GM23338 (cell line): Measurements from ENCODE around the gene PRDM2. TPM values are rescaled to one million over a fixed set of nuclear protein-coding genes. Genes with fewer than 3 reads are reported as not detected.

Experiments used
- ATAC-seq: fragments of 200-7000 bp; cut with Tn5 transposase; 3 replicates; pipeline ENCODE4 v1.9.1; 2020
- DNase-seq: peaks from one replicate; pipeline ENCODE4 v3.0.0-alpha.2; 2015; ENCODE audit warnings: low spot score
- H2AFZ ChIP-seq: fragments of 200-600 bp; sonication (generic); 2 replicates; pipeline ENCODE4 v1.8.0; 2016; ENCODE audit warnings: antibody characterized with exemption, mild to moderate bottlenecking, moderate library complexity
- H3F3A ChIP-seq: fragments of 200-600 bp; sonication (generic); replicated peaks from 2 replicates; pipeline ENCODE4 v1.8.0; 2017; ENCODE audit warnings: antibody characterized with exemption, mixed run types, low read depth
- H3K27ac ChIP-seq: fragments of 200-600 bp; sonication (generic); 2 replicates; pipeline ENCODE4 v1.6.1; 2016; ENCODE audit warnings: low read depth
- H3K27me3 ChIP-seq: fragments of 200-600 bp; sonication (generic); 2 replicates; pipeline ENCODE4 v1.8.0; 2016; ENCODE audit warnings: mild to moderate bottlenecking, mixed run types, moderate library complexity; ENCODE audit not compliant: insufficient read depth
- H3K36me3 ChIP-seq: fragments of 200-600 bp; sonication (generic); 2 replicates; pipeline ENCODE4 v1.8.0; 2016; ENCODE audit warnings: mild to moderate bottlenecking; ENCODE audit not compliant: insufficient read depth
- H3K4me1 ChIP-seq: fragments of 200-600 bp; sonication (generic); 2 replicates; pipeline ENCODE4 v1.8.0; 2016; ENCODE audit warnings: mild to moderate bottlenecking, moderate library complexity; ENCODE audit not compliant: insufficient read depth
- H3K4me2 ChIP-seq: fragments of 200-600 bp; sonication (generic); 2 replicates; pipeline ENCODE4 v1.7.1; 2017; ENCODE audit warnings: mixed run types
- H3K4me3 ChIP-seq: fragments of 200-600 bp; sonication (generic); 2 replicates; pipeline ENCODE4 v1.6.1; 2016; ENCODE audit warnings: mixed run types
- H3K79me2 ChIP-seq: fragments of 200-600 bp; sonication (generic); replicated peaks from 2 replicates; pipeline ENCODE4 v1.8.0; 2017; ENCODE audit warnings: mild to moderate bottlenecking; ENCODE audit not compliant: insufficient read depth
- H3K9me2 ChIP-seq: fragments of 200-600 bp; sonication (generic); 2 replicates; pipeline ENCODE4 v1.8.0; 2017; ENCODE audit not compliant: insufficient read depth
- H4K20me1 ChIP-seq: fragments of 200-600 bp; sonication (generic); replicated peaks from 2 replicates; pipeline ENCODE4 v1.8.0; 2017; ENCODE audit warnings: mild to moderate bottlenecking; ENCODE audit not compliant: insufficient read depth
- H3K27ac Mint-ChIP-seq: 2 replicates; pipeline ENCODE4 v1.8.0; 2020; ENCODE audit warnings: inconsistent platforms, mild to moderate bottlenecking, moderate library complexity, mixed read lengths
- H3K27me3 Mint-ChIP-seq: 3 replicates; pipeline ENCODE4 v1.8.0; 2022; ENCODE audit warnings: low read depth, mild to moderate bottlenecking, moderate library complexity, mixed read lengths, inconsistent platforms; ENCODE audit not compliant: insufficient read depth, poor library complexity
- H3K36me3 Mint-ChIP-seq: 3 replicates; pipeline ENCODE4 v1.8.0; 2021; ENCODE audit warnings: low read depth, mild to moderate bottlenecking, inconsistent platforms, moderate library complexity, mixed read lengths
- H3K4me1 Mint-ChIP-seq: 3 replicates; pipeline ENCODE4 v1.8.0; 2020; ENCODE audit warnings: mild to moderate bottlenecking, inconsistent platforms, mixed read lengths
- H3K4me3 Mint-ChIP-seq: 3 replicates; pipeline ENCODE4 v1.8.0; 2021; ENCODE audit warnings: moderate library complexity, mild to moderate bottlenecking, inconsistent platforms, mixed read lengths
- H3K9me3 Mint-ChIP-seq: 3 replicates; pipeline ENCODE4 v1.8.0; 2020; ENCODE audit warnings: moderate library complexity, mild to moderate bottlenecking, inconsistent platforms, mixed read lengths
- CTCF ChIP-seq, 2 experiments: fragments of 200-600 bp in 1 of 2; sonication (generic) in 1 of 2; conservative IDR thresholded peaks; 2 replicates each; pipeline versions ENCODE4 v1.5.1 to v1.6.1; 2016 to 2017; ENCODE audit warnings: antibody characterized with exemption in 2 of 2, low read depth in 2 of 2, mild to moderate bottlenecking in 2 of 2, moderate library complexity in 1 of 2
- ETS1 ChIP-seq: IDR thresholded peaks from 2 replicates; pipeline ENCODE4 v1.6.1; 2016; ENCODE audit warnings: antibody characterized with exemption
- EZH2 ChIP-seq: fragments of 200-600 bp; sonication (generic); IDR thresholded peaks from one replicate; pipeline ENCODE4 v1.8.0; 2017; ENCODE audit warnings: antibody characterized with exemption, mild to moderate bottlenecking, low read depth; ENCODE audit not compliant: unreplicated experiment
- JUNB ChIP-seq: IDR thresholded peaks from one replicate; pipeline ENCODE4 v1.6.1; 2016; ENCODE audit warnings: antibody characterized with exemption; ENCODE audit not compliant: unreplicated experiment
- NANOG ChIP-seq: IDR thresholded peaks from 2 replicates; pipeline ENCODE4 v1.6.1; 2016; ENCODE audit warnings: antibody characterized with exemption, borderline replicate concordance
- POLR2AphosphoS5 ChIP-seq: IDR thresholded peaks from 2 replicates; pipeline ENCODE4 v1.6.1; 2016; ENCODE audit warnings: antibody characterized with exemption, low read depth
- STAT1 ChIP-seq: IDR thresholded peaks from one replicate; pipeline ENCODE4 v1.6.1; 2016; ENCODE audit warnings: antibody characterized with exemption; ENCODE audit not compliant: unreplicated experiment
- ZNF331 ChIP-seq: fragments of 250-450 bp; sonication (Bioruptor Pico); IDR thresholded peaks from 2 replicates; pipeline ENCODE4 v1.5.0; 2020; ENCODE audit warnings: low read depth, mild to moderate bottlenecking, moderate library complexity
- polyA plus RNA-seq: library from polyadenylated mRNA; unstranded; fragments of >200 nt; fragmentation: Nextera tagmentation; extraction: Ambion mirVana; gene quantifications from 2 replicates; pipeline ENCODE4 v1.2.1, GENCODE V29; 2016
- total RNA-seq: library from RNA; depleted of rRNA; stranded (reverse); fragments of >200 nt; shearing (Covaris generic); gene quantifications from 2 replicates; pipeline ENCODE4 v1.2.3, GENCODE V29; 2014

Gene PRDM2
- total and polyA plus RNA-seq, 2 experiments from 2014 or later: 11.6 to 28.3 TPM

- Mint-ChIP-seq H3K27ac (no peak overlapping the region), H3K9me3 (no peaks in the 10 kb centered on the region), H3K36me3 (no peaks in the 10 kb centered on the region), H3K4me3 (no peak overlapping the region), H3K4me1 (no peaks in the 10 kb centered on the region), H3K27me3 (peaks cover 3% of the 10 kb centered on the region)
- peaks cover 17% of the 10 kb centered on the region for H4K20me1 ChIP-seq
- H3K27me3 ChIP-seq: no peaks in the 10 kb centered on the region
- H3K27ac ChIP-seq: no peak overlapping the region
- no peak for TF ChIP-seq NANOG
- TF ChIP-seq ETS1: no peak
- no peak for TF ChIP-seq ZNF331 (CRISPR knock-in tag)
- TF ChIP-seq EZH2: no peak
- no peak for TF ChIP-seq CTCF (conservative IDR thresholded peaks at IDR 0.05; ENCODE audit: low read depth in 2 of 2)
- ATAC-seq (no peak), DNase-seq (no peak)
- H3K4me3 ChIP-seq: no peak overlapping the region
- H3K4me2 ChIP-seq: no peak overlapping the region
- H3K36me3 ChIP-seq: no peaks in the 10 kb centered on the region
- H2AFZ ChIP-seq: no peak overlapping the region
- H3K4me1 ChIP-seq: no peaks in the 10 kb centered on the region
- no peaks in the 10 kb centered on the region for H3F3A ChIP-seq
- no peaks in the 10 kb centered on the region for H3K79me2 ChIP-seq
- no peaks in the 10 kb centered on the region for H3K9me2 ChIP-seq
Observed at GRCh38 chr1:13733711-13734110, 33.7 kb downstream of the PRDM2 start.

GRCh38 chr1:13735168-13735930 is 35.4 kb downstream of the PRDM2 start:
- Histone ChIP-seq H3K4me3 (no peak overlapping the region), H3F3A (no peaks in the 10 kb centered on the region), H3K9me2 (no peaks in the 10 kb centered on the region), H3K36me3 (no peaks in the 10 kb centered on the region), H2AFZ (no peak overlapping the region), H4K20me1 (peaks cover 5% of the 10 kb centered on the region; the same call in 1 of the 2 replicates), H3K27me3 (no peaks in the 10 kb centered on the region), H3K4me1 (no peaks in the 10 kb centered on the region), H3K27ac (no peak overlapping the region), H3K79me2 (no peaks in the 10 kb centered on the region), H3K4me2 (no peak overlapping the region)
- TF ChIP-seq NANOG: no peak
- TF ChIP-seq POLR2AphosphoS5: no peak
- TF ChIP-seq STAT1: no peak
- no peak for TF ChIP-seq JUNB
- Mint-ChIP-seq H3K27me3 (peaks cover 3% of the 10 kb centered on the region), H3K36me3 (no peaks in the 10 kb centered on the region), H3K4me3 (no peak overlapping the region), H3K4me1 (no peaks in the 10 kb centered on the region), H3K9me3 (no peaks in the 10 kb centered on the region), H3K27ac (no peak overlapping the region)
- no peak for ATAC-seq
- DNase-seq: no peak
